ENCODE results near the gene SDF4.
A peak's percentile ranks its signal among the peaks of the same experiment; 100 is the strongest.

The SDF4 gene

GRCh38 chr1:1210726-1211540 lies 20.9 kb downstream of the SDF4 start:
- DNase-seq, result no peak

- DNase-seq, result peak; percentile 67
Observed at GRCh38 chr1:1208713-1209433, 22.9 kb downstream of the SDF4 start.

- no peak for DNase-seq
Observed at GRCh38 chr1:1207571-1207892, 24.3 kb downstream of the SDF4 start.

GRCh38 chr1:1206966-1207531 lies 24.8 kb downstream of the SDF4 start:
- no peak for DNase-seq

GRCh38 chr1:1206376-1206965 lies 25.3 kb downstream of the SDF4 start, which contains the start of gene TNFRSF18:
Gene TNFRSF18, minus strand, starts transcription at chr1:1206592. Its CDS starts 21 bp downstream, at chr1:1206571.
- peak; percentile 55 for DNase-seq

GRCh38 chr1:1205769-1206375 lies 25.9 kb downstream of the SDF4 start:
- no peak for DNase-seq

- no peak for DNase-seq
Observed at GRCh38 chr1:1204998-1205768, 26.6 kb downstream of the SDF4 start.

GRCh38 chr1:1204425-1204920 lies 27.3 kb downstream of the SDF4 start:
- no peak for DNase-seq

- no peak for DNase-seq
Observed at GRCh38 chr1:1203561-1204424, 28.0 kb downstream of the SDF4 start.

GRCh38 chr1:1202831-1203560 lies 28.8 kb downstream of the SDF4 start:
- no peak for DNase-seq

- DNase-seq, result peak; percentile 91
Observed at GRCh38 chr1:1200876-1201810, 30.7 kb downstream of the SDF4 start.

- no peak for DNase-seq
Observed at GRCh38 chr1:1199961-1200875, 31.6 kb downstream of the SDF4 start.

- DNase-seq, result no peak
Observed at GRCh38 chr1:1199141-1199960, 32.5 kb downstream of the SDF4 start.

GRCh38 chr1:1198423-1199140 lies 33.2 kb downstream of the SDF4 start:
- DNase-seq, result no peak

- DNase-seq, result no peak
Observed at GRCh38 chr1:1197551-1198422, 34.0 kb downstream of the SDF4 start.

- DNase-seq, result no peak
Observed at GRCh38 chr1:1197188-1197500, 34.7 kb downstream of the SDF4 start.

Data from CD4-positive, alpha-beta T cell treated with Interleukin-17A for 1 hour (primary cell).